Stromal cell of bone marrow (primary cell): ENCODE data around the gene ATP2A1.
"Not testable (repeated sequence)": the region's sequence is repeated elsewhere in the genome, so short reads cannot be mapped to it uniquely, and the experiment has no call there.

Experiments used
- DNase-seq: peaks from one replicate; pipeline ENCODE4 v3.0.0-alpha.2; 2012; ENCODE audit warnings: low read depth

Gene ATP2A1

GRCh38 chr16:28882551-28883160 is 4.4 kb downstream of the ATP2A1 start:
- no peak for DNase-seq

GRCh38 chr16:28883221-28883996 is 5.1 kb downstream of the ATP2A1 start:
- DNase-seq = no peak

- no peak for DNase-seq
Measured at GRCh38 chr16:28884045-28884444, 5.8 kb downstream of the ATP2A1 start.

- DNase-seq = no peak
Measured at GRCh38 chr16:28886945-28887344, 8.7 kb downstream of the ATP2A1 start.

- DNase-seq = not testable (repeated sequence)
Measured at GRCh38 chr16:28890355-28890754, 12.1 kb downstream of the ATP2A1 start.

- DNase-seq = no peak
Measured at GRCh38 chr16:28891964-28892890, 13.9 kb downstream of the ATP2A1 start.

GRCh38 chr16:28893291-28893690 is 15.0 kb downstream of the ATP2A1 start:
- DNase-seq = no peak

- no peak for DNase-seq
Measured at GRCh38 chr16:28895609-28896008, 17.3 kb downstream of the ATP2A1 start.

GRCh38 chr16:28897826-28898225 is 19.5 kb downstream of the ATP2A1 start:
- no peak for DNase-seq

GRCh38 chr16:28898266-28898665 is 20.0 kb downstream of the ATP2A1 start:
- DNase-seq = no peak

GRCh38 chr16:28898942-28899341 is 20.7 kb downstream of the ATP2A1 start:
- DNase-seq = no peak

- no peak for DNase-seq
Measured at GRCh38 chr16:28899882-28900590, 21.7 kb downstream of the ATP2A1 start.

GRCh38 chr16:28900601-28901000 is 22.3 kb downstream of the ATP2A1 start:
- no peak for DNase-seq

- DNase-seq = no peak
Measured at GRCh38 chr16:28901862-28902261, 23.6 kb downstream of the ATP2A1 start.

GRCh38 chr16:28902909-28903308 is 24.6 kb downstream of the ATP2A1 start:
- DNase-seq = no peak

GRCh38 chr16:28903344-28904042 is 25.2 kb downstream of the ATP2A1 start:
- DNase-seq = no peak

- no peak for DNase-seq
Measured at GRCh38 chr16:28904363-28904762, 26.1 kb downstream of the ATP2A1 start.

- no peak for DNase-seq
Measured at GRCh38 chr16:28904828-28905227, 26.5 kb downstream of the ATP2A1 start.

- no peak for DNase-seq
Measured at GRCh38 chr16:28905229-28905754, 27.0 kb downstream of the ATP2A1 start.

- DNase-seq = no peak
Measured at GRCh38 chr16:28905800-28906372, 27.6 kb downstream of the ATP2A1 start.
